CMK (cell line): ENCODE data around the gene ADAP1.

ENCODE experiments used
- DNase-seq: peaks from one replicate; pipeline ENCODE4 v3.0.0-alpha.2; 2010; ENCODE audit warnings: low read depth

The ADAP1 gene

GRCh38 chr7:894164-894867 is 60.2 kb downstream of the ADAP1 start:
- no peak for DNase-seq

GRCh38 chr7:893686-894085 is 60.8 kb downstream of the ADAP1 start:
- no peak for DNase-seq

- DNase-seq = no peak
Measured at GRCh38 chr7:892648-893593, 61.6 kb downstream of the ADAP1 start.

- DNase-seq = no peak
Measured at GRCh38 chr7:891805-892204, 62.7 kb downstream of the ADAP1 start.

- DNase-seq = no peak
Measured at GRCh38 chr7:891291-891690, 63.2 kb downstream of the ADAP1 start.

GRCh38 chr7:890868-891267 is 63.6 kb downstream of the ADAP1 start:
- no peak for DNase-seq

- no peak for DNase-seq
Measured at GRCh38 chr7:889391-889790, 65.1 kb downstream of the ADAP1 start.

GRCh38 chr7:889025-889390 is 65.5 kb downstream of the ADAP1 start:
- no peak for DNase-seq

- no peak for DNase-seq
Measured at GRCh38 chr7:888081-889024, 66.1 kb downstream of the ADAP1 start.

- no peak for DNase-seq
Measured at GRCh38 chr7:887488-887820, 67.0 kb downstream of the ADAP1 start.

GRCh38 chr7:886626-887487 is 67.6 kb downstream of the ADAP1 start:
- no peak for DNase-seq

GRCh38 chr7:885893-886625 is 68.4 kb downstream of the ADAP1 start:
- DNase-seq = no peak

GRCh38 chr7:885261-885892 is 69.1 kb downstream of the ADAP1 start:
- DNase-seq = no peak

GRCh38 chr7:884191-885003 is 70.1 kb downstream of the ADAP1 start:
- DNase-seq = no peak

GRCh38 chr7:883055-884021 is 71.1 kb downstream of the ADAP1 start:
- DNase-seq = no peak

GRCh38 chr7:882336-883035 is 72.0 kb downstream of the ADAP1 start:
- no peak for DNase-seq

GRCh38 chr7:881441-882234 is 72.8 kb downstream of the ADAP1 start:
- DNase-seq = no peak
